ENCODE results near the gene RAD54L2.
A peak's percentile ranks its signal among the peaks of the same experiment; 100 is the strongest.

The RAD54L2 gene

DNA sequence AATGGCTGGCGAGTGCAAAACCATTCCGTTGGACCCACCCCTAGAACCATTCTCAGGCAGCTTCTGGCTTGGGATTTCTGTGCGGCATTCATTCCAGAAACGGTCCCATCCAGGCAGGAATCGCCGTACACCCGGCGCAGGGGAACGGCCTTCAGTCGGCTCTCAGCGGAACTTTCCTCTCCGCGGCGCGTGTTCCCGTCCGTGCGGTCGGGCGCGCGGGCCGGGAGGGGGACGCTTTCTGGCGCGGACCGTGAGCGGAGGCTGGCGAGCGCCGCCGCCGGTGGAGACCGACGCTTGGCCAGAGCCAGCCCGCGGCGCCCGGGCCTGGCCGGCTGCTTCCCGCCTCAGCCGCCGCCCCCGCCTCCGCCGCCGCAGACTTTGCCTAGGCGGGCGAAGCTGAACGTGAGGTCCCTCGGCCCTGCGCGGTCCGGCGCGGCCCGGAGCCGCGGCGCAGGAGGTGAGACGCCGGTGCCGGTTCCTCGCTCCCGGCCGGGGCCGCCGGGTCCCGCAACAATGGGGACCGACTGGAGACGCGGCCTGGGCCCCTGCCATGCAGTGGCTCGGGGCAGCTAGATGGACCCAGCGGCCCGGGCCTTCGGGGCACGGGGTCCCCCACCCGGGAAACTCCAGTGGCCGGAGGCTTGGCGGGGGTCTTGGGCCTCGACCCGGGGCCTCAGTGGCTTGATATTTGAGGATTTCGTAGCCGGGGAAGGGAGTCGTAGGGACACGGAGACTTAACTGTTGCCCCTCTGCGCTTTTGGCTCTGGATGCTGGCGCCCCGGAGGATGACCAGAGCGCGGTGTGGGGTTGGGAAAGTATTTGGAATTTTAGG is at the start of gene RAD54L2:
Gene RAD54L2 (plus strand): TSS at position 261 of the 832 bp plus-strand sequence. CDS start 51,702 bp downstream, outside the sequence.
- no peaks in the 10 kb centered on the region for H3K27me3 ChIP-seq (ENCODE audit: control insufficient read depth, low read length)
- H3K79me2 ChIP-seq (ENCODE audit: control insufficient read depth, low read length), result peaks cover 47% of the 10 kb centered on the region
- H3K36me3 ChIP-seq (ENCODE audit: control insufficient read depth, low read length), result peaks cover 16% of the 10 kb centered on the region
- H3K9me3 ChIP-seq (ENCODE audit: control insufficient read depth, insufficient read depth, low read length), result no peaks in the 10 kb centered on the region
- peaks cover 22% of the 10 kb centered on the region for H3K4me1 ChIP-seq (ENCODE audit: control insufficient read depth, low read length)
- H3K27ac ChIP-seq (ENCODE audit: low read depth, low read length), result no peak within 1 kb of the TSS
- peak within 1 kb of the TSS; percentile 70 for H3K4me2 ChIP-seq (ENCODE audit: low read length)
- peak within 1 kb of the TSS; percentile 91 for H3K4me3 ChIP-seq (ENCODE audit: low read length)
- 0 out of 2 replicates have a peak, but pooled peaks cover 3% of the 10 kb centered on the region for H3F3A ChIP-seq (ENCODE audit: control insufficient read depth, insufficient read depth)
- no peaks in the 10 kb centered on the region for H3K9me2 ChIP-seq (replicated peaks; ENCODE audit: control insufficient read depth, low read length)
- no peaks in the 10 kb centered on the region for H4K20me1 ChIP-seq (ENCODE audit: control insufficient read depth, insufficient read depth, low read depth, low read length)
- TF ChIP-seq EZH2phosphoT487 (IDR thresholded peaks at IDR 0.05; ENCODE audit: borderline replicate concordance, low read length), result no peak
- TF ChIP-seq CTCF (IDR thresholded peaks at IDR 0.05; ENCODE audit: low read depth, low read length, poor library complexity, severe bottlenecking), result peak; percentile 35

- H3K4me1 ChIP-seq (ENCODE audit: control insufficient read depth, low read length), result peaks cover 14% of the 10 kb centered on the region
- no peaks in the 10 kb centered on the region for H3K27me3 ChIP-seq (ENCODE audit: control insufficient read depth, low read length)
- peak overlapping the region; percentile 86 for H3K4me2 ChIP-seq (ENCODE audit: low read length)
- H3K36me3 ChIP-seq (ENCODE audit: control insufficient read depth, low read length), result peaks cover 26% of the 10 kb centered on the region
- peaks cover 51% of the 10 kb centered on the region for H3K79me2 ChIP-seq (ENCODE audit: control insufficient read depth, low read length)
- no peaks in the 10 kb centered on the region for H4K20me1 ChIP-seq (ENCODE audit: control insufficient read depth, insufficient read depth, low read depth, low read length)
- peak overlapping the region; percentile 95 for H3K4me3 ChIP-seq (ENCODE audit: low read length)
- H3K9me2 ChIP-seq (replicated peaks; ENCODE audit: control insufficient read depth, low read length), result no peaks in the 10 kb centered on the region
- H3K9me3 ChIP-seq (ENCODE audit: control insufficient read depth, insufficient read depth, low read length), result no peaks in the 10 kb centered on the region
- peaks cover 8% of the 10 kb centered on the region for H3F3A ChIP-seq (ENCODE audit: control insufficient read depth, insufficient read depth)
- no peak for TF ChIP-seq EZH2phosphoT487 (IDR thresholded peaks at IDR 0.05; ENCODE audit: borderline replicate concordance, low read length)
- TF ChIP-seq CTCF (IDR thresholded peaks at IDR 0.05; ENCODE audit: low read depth, low read length, poor library complexity, severe bottlenecking), result no peak
- peak overlapping the region; percentile 82 for H3K27ac ChIP-seq (ENCODE audit: low read depth, low read length)
These were observed 39.4 kb upstream of the RAD54L2 start for GRCh38 chr3:51498876-51499738.

- no peaks in the 10 kb centered on the region for H3K9me2 ChIP-seq (replicated peaks; ENCODE audit: control insufficient read depth, low read length)
- H3K27me3 ChIP-seq (ENCODE audit: control insufficient read depth, low read length), result no peaks in the 10 kb centered on the region
- peaks cover 8% of the 10 kb centered on the region for H3F3A ChIP-seq (ENCODE audit: control insufficient read depth, insufficient read depth)
- H3K4me3 ChIP-seq (ENCODE audit: low read length), result peak overlapping the region; percentile 77
- H3K9me3 ChIP-seq (ENCODE audit: control insufficient read depth, insufficient read depth, low read length), result no peaks in the 10 kb centered on the region
- peaks cover 14% of the 10 kb centered on the region for H3K4me1 ChIP-seq (ENCODE audit: control insufficient read depth, low read length)
- peaks cover 37% of the 10 kb centered on the region for H3K79me2 ChIP-seq (ENCODE audit: control insufficient read depth, low read length)
- H3K36me3 ChIP-seq (ENCODE audit: control insufficient read depth, low read length), result peaks cover 20% of the 10 kb centered on the region
- TF ChIP-seq EZH2phosphoT487 (IDR thresholded peaks at IDR 0.05; ENCODE audit: borderline replicate concordance, low read length) (no peak), CTCF (IDR thresholded peaks at IDR 0.05; ENCODE audit: low read depth, low read length, poor library complexity, severe bottlenecking) (no peak)
- no peaks in the 10 kb centered on the region for H4K20me1 ChIP-seq (ENCODE audit: control insufficient read depth, insufficient read depth, low read depth, low read length)
- H3K4me2 ChIP-seq (ENCODE audit: low read length), result peak overlapping the region; percentile 75
- H3K27ac ChIP-seq (ENCODE audit: low read depth, low read length), result peak overlapping the region; percentile 82
These were observed 37.8 kb upstream of the RAD54L2 start for GRCh38 chr3:51500632-51501131.

All from DOHH2 (cell line).